Measurements from ENCODE around the gene PNPLA7. TPM values are rescaled to one million over a fixed set of nuclear protein-coding genes. Genes with fewer than 3 reads are reported as not detected.

Gene PNPLA7
- total RNA-seq, 1 experiment from 2014 or later = 1.8 TPM

GRCh38 chr9:137520614-137521404 lies 29.4 kb downstream of the PNPLA7 start:
- Histone ChIP-seq H3K27ac (ENCODE audit: low read depth, low read length) (no peak overlapping the region), H3K4me3 (replicated peaks in 1 of 2; ENCODE audit: low read depth in 1 of 2, low read length in 2 of 2) (no peak overlapping the region), H2AFZ (ENCODE audit: low read depth, low read length, poor library complexity, severe bottlenecking) (no peak overlapping the region), H3K79me2 (ENCODE audit: insufficient read depth, low read length) (no peaks in the 10 kb centered on the region), H3K36me3 (ENCODE audit: control insufficient read depth in 1 of 2, insufficient read depth in 2 of 2, low read length in 2 of 2) (no peaks in the 10 kb centered on the region), H3K4me2 (ENCODE audit: low read length) (no peak overlapping the region), H3K9ac (ENCODE audit: low read length) (no peak overlapping the region), H3K9me2 (ENCODE audit: insufficient read depth) (no peaks in the 10 kb centered on the region), H3K9me3 (ENCODE audit: control insufficient read depth in 1 of 2, insufficient read depth in 1 of 2, low read depth in 1 of 2, low read length in 2 of 2) (no peaks in the 10 kb centered on the region), H3K27me3 (ENCODE audit: insufficient read depth, low read length) (no peaks in the 10 kb centered on the region), H4K20me1 (ENCODE audit: insufficient read depth) (no peaks in the 10 kb centered on the region), H3K4me1 (ENCODE audit: control insufficient read depth in 1 of 2, insufficient read depth in 2 of 2, low read length in 2 of 2) (peaks cover 0 to 4% of the 10 kb centered on the region in 2 experiments; a peak in 1 of 4 replicates)
- no peak for TF ChIP-seq EZH2phosphoT487 (IDR thresholded peaks at IDR 0.05; ENCODE audit: borderline replicate concordance)
- TF ChIP-seq CTCF (IDR thresholded peaks at IDR 0.05 in 2 of 3, conservative IDR thresholded peaks at IDR 0.05 in 1 of 3; ENCODE audit: borderline replicate concordance in 1 of 3, insufficient read depth in 1 of 3, low read depth in 2 of 3, low read length in 2 of 3) = no peak
- no peak for TF ChIP-seq SRF (IDR thresholded peaks at IDR 0.05; ENCODE audit: low read depth)
- no peak for TF ChIP-seq CEBPB (IDR thresholded peaks at IDR 0.05; ENCODE audit: low read depth)
- TF ChIP-seq MAX (IDR thresholded peaks at IDR 0.05) = no peak
- TF ChIP-seq FOSL1 (IDR thresholded peaks at IDR 0.05; ENCODE audit: low read depth) = no peak
- no peak for TF ChIP-seq EZH2 (IDR thresholded peaks at IDR 0.05)
- no peak for TF ChIP-seq ATF3 (IDR thresholded peaks at IDR 0.05)
- TF ChIP-seq RAD21 (IDR thresholded peaks at IDR 0.05; ENCODE audit: low read depth) = no peak
- no peak for TF ChIP-seq TCF7L2 (IDR thresholded peaks at IDR 0.05; ENCODE audit: borderline replicate concordance, extremely low read depth, insufficient read depth, insufficient read length)
- TF ChIP-seq ZFX (IDR thresholded peaks at IDR 0.05) = no peak
- no peak for TF ChIP-seq CBX3 (IDR thresholded peaks at IDR 0.05; ENCODE audit: low read depth)
- TF ChIP-seq POLR2A (IDR thresholded peaks at IDR 0.05; ENCODE audit: borderline replicate concordance, extremely low read depth, insufficient read depth, insufficient read length) = no peak
- TF ChIP-seq POLR2AphosphoS5 (IDR thresholded peaks at IDR 0.05; ENCODE audit: low read depth, low read length) = no peak
- no peak for TF ChIP-seq ZBTB33 (IDR thresholded peaks at IDR 0.05; ENCODE audit: extremely low read depth, insufficient replicate concordance, low read length)
- TF ChIP-seq REST (IDR thresholded peaks at IDR 0.05; ENCODE audit: low read depth) = no peak
- no peak for TF ChIP-seq SP1 (IDR thresholded peaks at IDR 0.05; ENCODE audit: low read depth)
- TF ChIP-seq EGR1 (IDR thresholded peaks at IDR 0.05; ENCODE audit: low read depth) = no peak
- TF ChIP-seq JUND (IDR thresholded peaks at IDR 0.05) = no peak
- no peak for TF ChIP-seq ELF1 (IDR thresholded peaks at IDR 0.05; ENCODE audit: borderline replicate concordance, low read depth)
- intact Hi-C loops (cut with micrococcal nuclease) = loop anchor here (10.0 kb wide), 1 partner anchor 236 kb away; no protein-coding TSS in a partner anchor
- ChIA-PET POLR2A (interaction anchor here (0.6 kb wide), 1 partner anchor 109 kb away, joined by 3 read pairs; no protein-coding TSS in a partner anchor), CTCF (no interaction called here), RAD21 (ENCODE audit: low non-redundant PET in 1 of 2, low total read pairs in 2 of 2, uncharacterized antibody in 2 of 2, unreplicated experiment in 2 of 2) (no interaction called here)
- ATAC-seq (no peak), DNase-seq (ENCODE audit: low read depth, low spot score) (no peak)
- no TSS peak for BruUV-seq (replicated peaks)
